Stimulated activated CD8-positive, alpha-beta memory T cell treated with anti-CD3 and anti-CD28 coated beads, Interleukin-12 subunit alpha, Interleukin-12 subunit beta, amount 100 ng/mL, for 1 hour (primary cell): ENCODE measurements around the gene UBAC1.
"Not testable (repeated sequence)": the region's sequence is repeated elsewhere in the genome, so short reads cannot be mapped to it uniquely, and the experiment has no call there.

ENCODE experiments used
- DNase-seq: peaks from one replicate; pipeline ENCODE4 v3.0.0-alpha.2; 2020; ENCODE audit warnings: low read depth

The UBAC1 gene

DNA sequence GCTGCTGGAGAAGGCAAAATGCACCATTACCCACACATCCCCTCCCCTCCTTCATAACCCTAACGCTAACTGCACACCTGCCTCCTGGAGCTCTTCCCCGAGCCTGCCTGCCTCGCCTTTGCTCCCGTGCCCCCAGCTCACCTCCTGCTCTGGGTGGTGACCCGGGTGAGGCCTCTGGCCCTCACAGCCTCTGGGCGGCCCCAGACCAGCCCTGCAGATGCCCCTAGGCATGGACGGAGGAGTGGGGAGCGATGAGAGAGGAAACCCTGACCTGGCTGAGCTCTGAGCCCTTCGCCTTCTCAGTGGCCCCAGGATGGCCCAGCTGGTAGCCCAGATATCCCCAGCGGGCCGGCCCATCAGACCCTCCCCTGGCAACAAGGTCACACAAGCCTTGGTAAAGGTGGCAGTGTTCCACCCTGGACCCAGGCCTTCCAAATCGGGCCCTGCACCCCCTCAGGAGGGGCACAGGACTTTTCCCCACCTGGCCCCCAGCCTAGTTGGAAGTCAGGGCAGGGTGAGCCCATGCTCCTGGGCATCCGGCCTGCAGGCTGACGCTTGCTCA is 39.3 kb downstream of the UBAC1 start:
- no peak for DNase-seq

DNA sequence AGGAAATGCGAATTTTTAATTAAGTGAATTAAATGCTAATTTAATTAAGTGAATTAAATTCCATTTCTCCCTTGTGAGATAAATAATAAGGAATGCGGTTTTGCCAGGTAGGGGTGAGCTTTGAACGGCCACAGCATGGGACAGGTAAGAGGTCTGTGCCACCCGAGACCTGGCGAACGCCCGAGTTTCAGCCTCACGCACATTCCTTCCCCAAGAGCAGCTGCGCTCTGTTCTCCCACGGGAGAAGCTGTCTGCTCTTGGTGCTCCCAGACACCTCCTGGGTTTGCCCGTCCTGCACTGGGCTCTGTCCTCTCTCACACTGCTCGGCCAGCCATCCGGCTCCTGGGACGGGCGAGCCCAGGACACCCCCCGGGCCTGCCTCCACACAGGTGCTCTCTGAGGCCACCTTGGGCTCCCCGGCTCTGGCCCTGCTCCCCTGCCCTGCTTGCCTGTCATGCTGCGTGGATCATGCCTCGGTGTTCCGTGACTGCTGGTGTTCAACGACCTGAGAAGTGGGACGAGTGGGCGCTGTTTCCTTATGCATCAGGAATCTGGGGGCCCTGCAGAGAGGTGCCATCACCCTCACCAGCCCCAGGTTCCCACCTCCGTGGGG is 40.1 kb downstream of the UBAC1 start:
- no peak for DNase-seq

DNA sequence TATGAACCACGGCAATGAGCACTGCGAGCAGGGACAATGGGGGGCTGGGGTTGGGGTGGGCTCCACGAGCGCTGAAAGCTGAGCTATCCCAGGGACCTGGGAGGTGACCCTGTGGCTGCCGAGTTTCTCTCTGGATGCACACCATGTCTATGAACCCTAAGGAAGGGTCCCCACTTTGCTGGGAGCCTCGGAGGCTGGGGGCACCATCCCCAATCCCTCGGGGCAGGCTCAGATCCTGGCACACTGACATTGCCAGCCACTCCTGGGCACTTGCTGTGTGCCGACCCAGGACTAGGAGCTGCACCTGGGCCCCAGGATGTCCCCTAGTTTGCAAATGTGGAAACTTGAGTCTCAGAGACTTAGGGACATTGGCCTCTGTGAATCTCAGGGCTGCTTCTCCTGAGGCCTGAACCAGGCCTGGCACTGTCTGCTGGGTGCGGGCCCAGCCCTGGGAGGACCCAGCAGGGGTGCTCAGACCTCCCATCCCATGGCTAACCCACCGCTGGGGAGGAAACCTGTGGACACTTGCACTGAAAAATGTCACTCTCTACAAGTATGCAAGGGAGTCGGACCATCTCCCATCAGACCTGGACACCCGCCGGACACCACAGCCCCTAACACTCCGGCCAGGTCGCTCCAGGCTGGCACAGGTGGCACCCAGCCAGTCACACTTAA is 40.8 kb downstream of the UBAC1 start:
- DNase-seq = no peak

DNA sequence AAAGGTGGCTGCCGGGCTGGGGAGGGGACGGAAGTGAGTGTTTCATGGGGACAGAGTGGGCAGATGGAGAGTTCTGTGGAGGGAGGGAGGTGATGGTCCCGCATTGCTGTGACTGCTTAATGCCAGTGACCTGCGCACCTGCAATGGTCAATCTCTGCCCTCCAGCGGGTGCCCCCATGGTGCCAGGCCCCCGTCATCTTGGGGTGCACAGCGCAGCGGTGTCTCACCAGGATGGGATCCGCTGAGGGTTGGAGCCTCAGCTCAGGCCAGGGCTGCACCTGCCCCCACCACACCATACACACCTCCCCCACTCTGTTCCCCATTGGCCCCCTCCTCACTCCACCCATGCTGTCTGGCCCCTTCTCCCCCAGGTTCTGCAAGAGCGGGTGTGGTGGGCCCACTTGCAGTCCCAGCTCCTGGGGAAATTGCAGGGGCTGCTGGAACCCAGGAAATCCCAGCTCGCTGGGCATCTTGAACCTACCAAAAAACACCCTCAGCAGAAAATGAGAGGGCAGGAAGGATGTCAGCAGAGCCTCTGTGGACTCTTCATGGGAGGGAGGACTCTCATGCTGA is 41.8 kb downstream of the UBAC1 start:
- no peak for DNase-seq

- not testable (repeated sequence) for DNase-seq
Observed at GRCh38 chr9:135916227-135916626, 44.9 kb downstream of the UBAC1 start.

- no peak for DNase-seq
Observed at GRCh38 chr9:135914921-135915320, 46.3 kb downstream of the UBAC1 start.

- DNase-seq = not testable (repeated sequence)
Observed at GRCh38 chr9:135911233-135911632, 49.9 kb downstream of the UBAC1 start.

DNA sequence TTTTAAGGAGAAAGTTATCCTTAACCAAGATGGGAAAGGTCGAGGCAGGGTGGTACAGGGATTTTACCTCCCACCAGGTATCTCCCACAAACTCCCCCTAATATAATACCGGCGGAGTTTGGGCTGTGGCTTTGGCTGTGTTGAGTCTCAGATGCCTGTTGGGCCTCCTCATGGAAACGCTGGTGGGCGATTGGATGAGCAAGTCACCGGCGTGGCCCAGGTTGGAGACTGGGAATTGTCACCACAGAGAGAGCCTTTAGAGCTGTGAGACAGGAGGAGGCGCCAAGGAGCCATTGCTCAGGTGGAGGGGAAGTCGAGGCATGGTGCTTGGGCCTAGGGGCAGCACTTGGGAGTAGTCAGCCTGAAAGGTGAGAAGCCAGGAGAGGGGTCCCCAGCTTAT is 50.4 kb downstream of the UBAC1 start:
- DNase-seq = no peak

GRCh38 chr9:135910216-135910615 is 51.0 kb downstream of the UBAC1 start:
- DNase-seq = no peak

DNA sequence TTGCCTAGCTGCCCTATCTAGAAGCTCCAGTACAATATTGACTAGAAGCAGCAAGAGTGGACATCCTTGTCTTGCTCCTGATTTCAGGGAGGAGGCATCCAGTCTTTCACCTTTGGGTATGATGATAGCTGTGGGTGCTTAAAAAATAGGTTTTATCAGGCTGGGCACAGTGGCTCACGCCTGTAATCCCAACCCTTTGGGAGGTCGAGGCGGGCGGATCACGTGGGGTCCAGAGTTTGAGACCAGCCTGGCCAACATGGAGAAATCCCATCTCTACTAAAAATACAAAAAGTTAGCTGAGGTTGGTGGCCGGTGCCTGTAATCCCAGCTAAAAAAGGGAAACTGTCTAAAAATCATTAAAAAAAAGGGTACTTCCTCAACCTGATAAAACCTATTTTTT is 51.8 kb downstream of the UBAC1 start:
- DNase-seq = no peak

GRCh38 chr9:135908754-135909204 is 52.4 kb downstream of the UBAC1 start:
- no peak for DNase-seq

GRCh38 chr9:135908093-135908753 is 53.0 kb downstream of the UBAC1 start:
- DNase-seq = no peak

DNA sequence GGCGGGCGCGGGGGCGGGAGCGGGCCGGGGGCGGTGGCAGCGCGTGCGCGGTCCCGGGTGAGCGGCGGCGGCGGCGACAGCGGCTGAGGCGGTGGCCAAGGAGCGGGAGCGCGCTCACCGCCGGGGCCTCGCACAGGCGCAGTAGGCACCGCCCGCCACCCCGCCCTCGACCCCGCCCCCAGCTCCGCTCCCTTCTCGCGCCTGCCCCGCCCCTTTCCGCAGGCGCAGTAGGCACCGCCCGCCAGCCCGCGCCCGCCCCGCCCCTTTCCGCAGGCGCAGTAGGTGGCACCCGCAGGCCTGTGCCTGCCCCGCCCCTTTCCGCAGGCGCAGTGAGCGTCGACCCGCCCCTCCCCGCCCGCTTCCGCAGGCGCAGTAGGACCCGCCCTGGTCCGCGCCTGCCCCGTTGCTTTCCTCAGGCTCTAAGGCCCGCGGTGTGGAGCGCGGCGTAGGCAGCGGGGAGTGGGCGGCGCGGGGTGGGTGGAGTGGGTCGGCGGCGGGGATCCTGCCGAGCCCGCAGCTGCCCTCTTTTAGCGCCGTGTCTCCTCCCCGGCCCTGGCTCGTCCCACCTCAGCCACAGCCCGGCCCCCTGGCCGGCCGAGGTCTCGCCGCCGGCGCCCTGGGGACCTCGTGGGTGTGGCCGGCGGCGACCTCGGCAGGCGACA is 53.6 kb downstream of the UBAC1 start, which contains the start of gene CAMSAP1:
TSS of gene CAMSAP1 (minus strand) at position 116 of the 662 bp plus-strand sequence. CDS start 387 bp downstream, outside the sequence.
- peak; percentile 90 for DNase-seq

DNA sequence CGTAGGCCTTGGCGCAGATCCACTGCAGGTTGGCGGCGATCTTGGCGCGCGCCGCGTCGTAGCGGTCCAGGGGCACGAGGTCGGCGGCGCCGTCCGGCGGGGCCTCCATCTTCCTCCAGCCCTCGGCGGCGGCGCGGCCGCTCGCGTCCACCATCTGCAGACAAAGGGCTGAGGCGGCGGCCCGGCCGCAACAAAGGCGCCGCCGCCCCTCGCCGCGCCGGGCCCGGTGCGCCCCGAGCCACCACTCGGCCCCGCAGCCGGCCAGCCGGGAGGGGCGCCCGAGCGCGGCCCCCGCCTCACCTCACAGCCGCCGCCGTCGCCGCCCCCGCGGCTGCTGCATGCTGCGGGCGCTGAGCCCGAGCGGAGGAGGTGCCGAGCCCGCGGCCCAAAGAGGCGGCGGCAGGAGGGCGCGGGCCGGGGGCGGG is 54.2 kb downstream of the UBAC1 start:
- DNase-seq = no peak

DNA sequence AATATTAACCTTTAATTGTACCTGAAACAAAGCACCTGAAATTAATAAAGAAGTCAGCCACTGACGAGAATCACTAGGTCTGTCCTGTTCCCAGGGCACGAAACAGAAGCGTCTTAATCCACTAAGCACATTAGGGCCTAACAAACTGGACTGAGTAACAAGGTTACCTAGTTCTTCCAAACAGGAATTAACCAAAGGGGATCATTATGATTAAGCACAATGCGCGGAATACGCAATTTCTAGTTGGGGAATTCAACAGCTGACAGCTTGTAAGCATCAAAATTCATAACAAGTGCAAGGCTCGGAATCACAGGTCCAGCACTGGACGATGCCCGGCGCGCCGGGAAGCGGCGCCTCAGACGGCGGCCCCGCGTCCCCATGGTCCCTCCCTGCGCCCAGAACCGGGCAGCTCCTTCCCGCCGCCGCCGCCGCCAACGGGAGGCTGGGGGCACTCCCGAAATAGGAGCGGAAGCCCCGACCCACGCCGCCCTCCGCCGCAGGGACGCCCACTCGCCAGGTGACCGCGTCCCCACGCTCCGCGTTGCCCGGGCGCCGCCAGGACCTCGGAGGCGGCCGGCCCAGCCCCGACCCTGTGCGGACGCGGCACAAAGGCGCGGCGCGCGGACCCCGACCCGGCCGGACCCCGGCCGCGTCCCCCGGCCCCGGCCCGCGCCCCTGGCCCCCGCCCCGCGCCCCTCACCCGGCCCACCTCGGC is 54.7 kb downstream of the UBAC1 start:
- no peak for DNase-seq

GRCh38 chr9:135905380-135906258 is 55.6 kb downstream of the UBAC1 start:
- DNase-seq = no peak

GRCh38 chr9:135903786-135904520 is 57.2 kb downstream of the UBAC1 start:
- DNase-seq = no peak

DNA sequence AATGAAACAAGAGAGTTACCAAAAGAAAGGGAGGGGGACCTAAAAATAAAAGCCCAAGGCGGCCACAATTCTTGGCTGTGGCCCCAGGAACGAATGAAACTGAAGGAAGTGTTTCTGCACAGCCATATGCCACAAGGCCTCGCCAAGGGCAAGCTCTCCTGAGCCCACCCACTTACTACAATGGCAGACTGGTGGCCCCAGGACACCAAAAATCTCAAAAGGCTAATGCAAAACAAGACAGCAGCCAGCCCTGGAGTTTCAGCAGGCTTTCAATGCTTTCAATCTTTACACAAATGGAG is 57.9 kb downstream of the UBAC1 start:
- no peak for DNase-seq

GRCh38 chr9:135902655-135903357 is 58.4 kb downstream of the UBAC1 start:
- DNase-seq = no peak
